Adrenal gland (tissue), 5 donors: Measurements from ENCODE around the gene KCTD1.

Source experiments
- CTCF ChIP-seq, 6 experiments: fragments of 450-650 bp in 4 of 6; fragments of 200-600 bp in 2 of 6; sonication (generic) in 1 of 6; IDR thresholded peaks; 1 replicate in 5 of 6; 2 replicates in 1 of 6; pipeline versions ENCODE4 v1.5.1 to v1.8.0; 2016 to 2021; ENCODE audit warnings: antibody characterized with exemption in 6 of 6, mild to moderate bottlenecking in 2 of 6, moderate library complexity in 1 of 6
- POLR2A ChIP-seq, 2 donors: fragments of 450-650 bp; IDR thresholded peaks; one replicate each; pipeline ENCODE4 v1.6.1; 2017; ENCODE audit warnings: antibody characterized with exemption in 2 of 2, mild to moderate bottlenecking in 2 of 2, moderate library complexity in 1 of 2
- donor health status: DM: no; HTN: no; CAD: no.

GRCh38 chr18:26407736-26408601 is 140.4 kb downstream of the KCTD1 start:
- TF ChIP-seq CTCF (IDR thresholded peaks at IDR 0.05) (no peak), POLR2A (IDR thresholded peaks at IDR 0.05) (no peak)
